SH-SY5Y (cell line): ENCODE measurements around the gene CLDN4.
A peak's percentile ranks its signal among the peaks of the same experiment; 100 is the strongest.

ENCODE experiments used
- GATA2 ChIP-seq: IDR thresholded peaks from 2 replicates; pipeline ENCODE4 v1.6.1; 2011; ENCODE audit warnings: mild to moderate bottlenecking, low read depth, low read length
- GATA3 ChIP-seq: IDR thresholded peaks from 2 replicates; pipeline ENCODE4 v1.6.1; 2011; ENCODE audit warnings: low read depth, mild to moderate bottlenecking, low read length, moderate library complexity

The CLDN4 gene

GRCh38 chr7:73830681-73831583 lies at the start of gene CLDN4:
TSS of gene CLDN4 (plus strand) at chr7:73830996. CDS start at chr7:73831202, 206 bp downstream.
- TF ChIP-seq GATA3, result no peak
- TF ChIP-seq GATA2, result no peak

- no peak for TF ChIP-seq GATA2
- TF ChIP-seq GATA3, result no peak
Measured at GRCh38 chr7:73786588-73786987, 44.2 kb upstream of the CLDN4 start.

GRCh38 chr7:73789051-73789450 lies 41.7 kb upstream of the CLDN4 start:
- TF ChIP-seq GATA2 (no peak), GATA3 (no peak)

- no peak for TF ChIP-seq GATA2
Measured at GRCh38 chr7:73799282-73800141, 31.3 kb upstream of the CLDN4 start.

GRCh38 chr7:73801577-73801976 lies 29.2 kb upstream of the CLDN4 start:
- TF ChIP-seq GATA2, result no peak
- TF ChIP-seq GATA3, result no peak

- TF ChIP-seq GATA2, result no peak
- no peak for TF ChIP-seq GATA3
Measured at GRCh38 chr7:73802459-73802858, 28.3 kb upstream of the CLDN4 start.

GRCh38 chr7:73809467-73809951 lies 21.3 kb upstream of the CLDN4 start:
- no peak for TF ChIP-seq GATA2
- no peak for TF ChIP-seq GATA3

- TF ChIP-seq GATA3 (no peak), GATA2 (no peak)
Measured at GRCh38 chr7:73810998-73811360, 19.8 kb upstream of the CLDN4 start.

- no peak for TF ChIP-seq GATA3
- no peak for TF ChIP-seq GATA2
Measured at GRCh38 chr7:73811760-73812168, 19.0 kb upstream of the CLDN4 start.

GRCh38 chr7:73812996-73813395 lies 17.8 kb upstream of the CLDN4 start:
- TF ChIP-seq GATA3 (no peak), GATA2 (no peak)

- TF ChIP-seq GATA3 (no peak), GATA2 (no peak)
Measured at GRCh38 chr7:73815436-73815835, 15.4 kb upstream of the CLDN4 start.

GRCh38 chr7:73817121-73817520 lies 13.7 kb upstream of the CLDN4 start:
- TF ChIP-seq GATA3 (no peak), GATA2 (no peak)

GRCh38 chr7:73820013-73820412 lies 10.8 kb upstream of the CLDN4 start:
- no peak for TF ChIP-seq GATA2
- no peak for TF ChIP-seq GATA3

GRCh38 chr7:73822319-73823173 lies 8.2 kb upstream of the CLDN4 start:
- TF ChIP-seq GATA2, result peak; percentile 71
- no peak for TF ChIP-seq GATA3

- TF ChIP-seq GATA2, result no peak
- TF ChIP-seq GATA3, result no peak
Measured at GRCh38 chr7:73823257-73823656, 7.5 kb upstream of the CLDN4 start.
